Neuronal stem cell (in vitro differentiated cells): ENCODE data around the gene OSGIN1.

Experiments used
- DNase-seq: peaks from one replicate; pipeline ENCODE4 v3.0.0-alpha.2; 2013; ENCODE audit warnings: low spot score
- H2AFZ ChIP-seq: one replicate; pipeline ENCODE4 v1.6.1; 2013; ENCODE audit warnings: mild to moderate bottlenecking, low read length, inconsistent platforms
- H2AK5ac ChIP-seq: 2 replicates; pipeline ENCODE4 v1.6.1; 2013; ENCODE audit warnings: low read depth, mild to moderate bottlenecking, inconsistent platforms, low read length, moderate library complexity, mixed read lengths
- H2BK120ac ChIP-seq: 2 replicates; pipeline ENCODE4 v1.6.1; 2013; ENCODE audit warnings: low read depth, mild to moderate bottlenecking, inconsistent platforms, low read length, moderate library complexity, mixed read lengths
- H2BK12ac ChIP-seq: one replicate; pipeline ENCODE4 v1.6.1; 2013; ENCODE audit warnings: low read length, inconsistent platforms
- H2BK15ac ChIP-seq: 2 replicates; pipeline ENCODE4 v1.6.1; 2013; ENCODE audit warnings: mild to moderate bottlenecking, low read length, inconsistent platforms, mixed read lengths
- H2BK5ac ChIP-seq: one replicate; pipeline ENCODE4 v1.6.1; 2013; ENCODE audit warnings: inconsistent platforms, mild to moderate bottlenecking, low read length, moderate library complexity
- H3K14ac ChIP-seq: one replicate; pipeline ENCODE4 v1.6.1; 2013; ENCODE audit warnings: low read length, inconsistent platforms
- H3K18ac ChIP-seq: 2 replicates; pipeline ENCODE4 v1.6.1; 2013; ENCODE audit warnings: low read length, inconsistent platforms
- H3K23ac ChIP-seq: 2 replicates; pipeline ENCODE4 v1.6.1; 2013; ENCODE audit warnings: low read depth, mild to moderate bottlenecking, mixed read lengths, low read length, inconsistent platforms; ENCODE audit not compliant: poor library complexity
- H3K27ac ChIP-seq: replicated peaks from 3 replicates; pipeline ENCODE4 v1.5.1; 2013; ENCODE audit warnings: low read length, inconsistent platforms
- H3K27me3 ChIP-seq, 3 experiments: 2 replicates each; pipeline ENCODE4 v1.6.1; 2013; ENCODE audit warnings: low read length in 3 of 3, mild to moderate bottlenecking in 2 of 3, inconsistent platforms in 1 of 3, low read depth in 1 of 3, mixed read lengths in 1 of 3, moderate library complexity in 1 of 3; ENCODE audit not compliant: control insufficient read depth in 3 of 3, insufficient read depth in 3 of 3
- H3K36me3 ChIP-seq, 2 donors: replicated peaks in 1 of 2; 2 replicates each; pipeline ENCODE4 v1.6.1; 2013; ENCODE audit warnings: low read length in 2 of 2; ENCODE audit not compliant: control insufficient read depth in 2 of 2, insufficient read depth in 2 of 2
- H3K4ac ChIP-seq: 2 replicates; pipeline ENCODE4 v1.6.1; 2013; ENCODE audit warnings: inconsistent platforms, mild to moderate bottlenecking, low read length, moderate library complexity
- H3K4me1 ChIP-seq, 2 donors: 1 replicate in 1 of 2; 2 replicates in 1 of 2; pipeline ENCODE4 v1.6.1; 2013; ENCODE audit warnings: low read length in 2 of 2, low read depth in 1 of 2; ENCODE audit not compliant: control insufficient read depth in 2 of 2, insufficient read depth in 1 of 2
- H3K4me2 ChIP-seq: one replicate; pipeline ENCODE4 v1.6.1; 2013; ENCODE audit warnings: mild to moderate bottlenecking, low read length, inconsistent platforms; ENCODE audit not compliant: insufficient read depth, poor library complexity, severe bottlenecking
- H3K4me3 ChIP-seq, 2 donors: 2 replicates each; pipeline ENCODE4 v1.5.1; 2013; ENCODE audit warnings: low read length in 2 of 2, mild to moderate bottlenecking in 2 of 2, inconsistent platforms in 1 of 2, moderate library complexity in 1 of 2
- H3K79me1 ChIP-seq: one replicate; pipeline ENCODE4 v1.6.1; 2013; ENCODE audit warnings: low read depth, mild to moderate bottlenecking, inconsistent platforms, low read length, moderate library complexity
- H3K9ac ChIP-seq: one replicate; pipeline ENCODE4 v1.6.1; 2013; ENCODE audit warnings: mild to moderate bottlenecking, low read depth, low read length, inconsistent platforms; ENCODE audit not compliant: poor library complexity
- H3K9me3 ChIP-seq, 2 donors: replicated peaks in 1 of 2; 2 replicates each; pipeline versions ENCODE3 to v1.6.1; 2013; ENCODE audit warnings: low read length in 2 of 2, mild to moderate bottlenecking in 2 of 2, inconsistent platforms in 1 of 2, low read depth in 1 of 2, mixed read lengths in 1 of 2, moderate library complexity in 1 of 2; ENCODE audit not compliant: control insufficient read depth in 2 of 2, insufficient read depth in 1 of 2
- H4K8ac ChIP-seq: one replicate; pipeline ENCODE4 v1.6.1; 2013; ENCODE audit warnings: low read depth, mild to moderate bottlenecking, inconsistent platforms, low read length, moderate library complexity
- H4K91ac ChIP-seq: one replicate; pipeline ENCODE4 v1.6.1; 2013; ENCODE audit warnings: low read length, low read depth, mild to moderate bottlenecking, inconsistent platforms; ENCODE audit not compliant: poor library complexity
- WGBS, 2 donors: extraction: QIAGEN DNeasy Blood & Tissue Kit; methylation state at CpG; one replicate each; pipeline ENCODE4 v1.1.7; 2013; ENCODE audit warnings: missing lambda C conversion rate in 2 of 2, mixed read lengths in 1 of 2; ENCODE audit not compliant: insufficient read length in 2 of 2, insufficient replicate concordance in 1 of 2; ENCODE audit errors: extremely low coverage in 2 of 2; 5-methylcytosine and 5-hydroxymethylcytosine counted together

The OSGIN1 gene

GRCh38 chr16:84015399-84015798 lies 62.4 kb downstream of the OSGIN1 start:
- H3K9me3 ChIP-seq: peaks cover 5 to 19% of the 10 kb centered on the region in 2 donors
- H3K18ac ChIP-seq: no peak overlapping the region
- H2AFZ ChIP-seq: no peak overlapping the region
- no peaks in the 10 kb centered on the region for H3K36me3 ChIP-seq
- WGBS, 2 donors: no CpG with 5 or more reads among the region's 12 CpGs
- H3K4me3 ChIP-seq: no peak overlapping the region
- H3K4ac ChIP-seq: no peak overlapping the region
- no peak overlapping the region for H4K91ac ChIP-seq
- no peak overlapping the region for H3K27ac ChIP-seq
- H3K79me1 ChIP-seq: no peaks in the 10 kb centered on the region
- no peak overlapping the region for H3K4me2 ChIP-seq
- H3K9ac ChIP-seq: no peak overlapping the region
- H2BK12ac ChIP-seq: no peak overlapping the region
- no peaks in the 10 kb centered on the region for H3K27me3 ChIP-seq
- H3K23ac ChIP-seq: no peak overlapping the region
- no peak overlapping the region for H2BK5ac ChIP-seq
- peaks cover 0 to 2% of the 10 kb centered on the region in 2 donors for H3K4me1 ChIP-seq
- H2BK120ac ChIP-seq: no peak overlapping the region
- no peak overlapping the region for H3K14ac ChIP-seq
- peak overlapping the region; percentile 24 for H2AK5ac ChIP-seq
- H2BK15ac ChIP-seq: no peak overlapping the region
- no peak overlapping the region for H4K8ac ChIP-seq
- DNase-seq: no peak
